HL-60 (cell line): Measurements from ENCODE around the gene RERG.

Experiments used
- DNase-seq, 2 experiments: peaks; one replicate each; pipeline ENCODE4 v3.0.0-alpha.2; 2010 to 2020; ENCODE audit warnings: low read depth in 1 of 2, low spot score in 1 of 2
- H3K27ac ChIP-seq: fragments of 250-450 bp; sonication (Bioruptor Pico); replicated peaks from 2 replicates; pipeline ENCODE4 v1.5.1; 2020; ENCODE audit warnings: mild to moderate bottlenecking, moderate library complexity
- H3K27me3 ChIP-seq: fragments of 250-450 bp; sonication (Bioruptor Pico); 2 replicates; pipeline ENCODE4 v1.5.1; 2021; ENCODE audit warnings: mild to moderate bottlenecking, moderate library complexity; ENCODE audit not compliant: insufficient read depth, poor library complexity, severe bottlenecking
- H3K4me3 ChIP-seq: replicated peaks from 2 replicates; pipeline ENCODE4 v1.5.1; 2011; ENCODE audit warnings: mild to moderate bottlenecking, control low read depth, low read length; ENCODE audit not compliant: insufficient read depth
- CTCF ChIP-seq: IDR thresholded peaks from one replicate; pipeline ENCODE4 v1.5.1; 2011; ENCODE audit warnings: low read length, control low read depth, inconsistent platforms; ENCODE audit not compliant: insufficient read depth
- GABPA ChIP-seq: IDR thresholded peaks from 2 replicates; pipeline ENCODE4 v1.6.1; 2012; ENCODE audit warnings: low read depth
- POLR2AphosphoS5 ChIP-seq: IDR thresholded peaks from 2 replicates; pipeline ENCODE4 v1.6.1; 2012; ENCODE audit warnings: low read depth
- REST ChIP-seq: IDR thresholded peaks from 2 replicates; pipeline ENCODE4 v1.6.1; 2012; ENCODE audit warnings: low read depth; ENCODE audit not compliant: insufficient replicate concordance
- SPI1 ChIP-seq: IDR thresholded peaks from 2 replicates; pipeline ENCODE4 v1.6.1; 2012; ENCODE audit warnings: low read depth, mild to moderate bottlenecking, borderline replicate concordance

RERG gene

GRCh38 chr12:15151161-15152091 lies 69.8 kb downstream of the RERG start:
- Histone ChIP-seq H3K4me3 (no peak overlapping the region), H3K27ac (no peak overlapping the region), H3K27me3 (peaks cover 4% of the 10 kb centered on the region)
- peak; percentile 8 for TF ChIP-seq CTCF
- TF ChIP-seq SPI1, result no peak
- no peak for DNase-seq

- TF ChIP-seq POLR2AphosphoS5 (no peak), SPI1 (no peak), GABPA (no peak), CTCF (no peak), REST (no peak)
- Histone ChIP-seq H3K27me3 (no peaks in the 10 kb centered on the region), H3K27ac (no peak overlapping the region), H3K4me3 (no peak overlapping the region)
- no peak for DNase-seq
Measured at GRCh38 chr12:15146585-15146984, 74.6 kb downstream of the RERG start.

GRCh38 chr12:15143467-15143866 lies 77.8 kb downstream of the RERG start:
- peaks cover 5% of the 10 kb centered on the region for H3K27me3 ChIP-seq
- DNase-seq, result no peak
- TF ChIP-seq POLR2AphosphoS5, result no peak
- TF ChIP-seq SPI1, result no peak
- no peak overlapping the region for H3K4me3 ChIP-seq
- H3K27ac ChIP-seq, result no peak overlapping the region

- TF ChIP-seq POLR2AphosphoS5, result no peak
- Histone ChIP-seq H3K27ac (no peak overlapping the region), H3K4me3 (no peak overlapping the region), H3K27me3 (peaks cover 5% of the 10 kb centered on the region)
- DNase-seq, result no peak
Measured at GRCh38 chr12:15142711-15143110, 78.5 kb downstream of the RERG start.

GRCh38 chr12:15131431-15131830 lies 89.8 kb downstream of the RERG start:
- no peak for TF ChIP-seq SPI1
- no peak for TF ChIP-seq GABPA
- no peak for TF ChIP-seq REST
- no peak for TF ChIP-seq CTCF
- TF ChIP-seq POLR2AphosphoS5, result no peak
- DNase-seq, result no peak
- no peak overlapping the region for H3K4me3 ChIP-seq
- no peak overlapping the region for H3K27ac ChIP-seq
- no peaks in the 10 kb centered on the region for H3K27me3 ChIP-seq
